GM18858 (cell line): ENCODE data around the gene PWWP2B.
"Not testable (repeated sequence)": the region's sequence is repeated elsewhere in the genome, so short reads cannot be mapped to it uniquely, and the experiment has no call there.

Experiments
- ATAC-seq: cut with Tn5 transposase; IDR thresholded peaks from one replicate; pipeline ENCODE4 v1.9.1; 2021; ENCODE audit not compliant: unreplicated experiment

The PWWP2B gene

GRCh38 chr10:132397036-132397541 is at the start of gene PWWP2B:
PWWP2B (plus strand) TSS chr10:132397200; CDS start chr10:132397227, 27 bp downstream.
- no peak for ATAC-seq

- no peak for ATAC-seq
Measured at GRCh38 chr10:132347211-132347930, 49.6 kb upstream of the PWWP2B start.

GRCh38 chr10:132347931-132348267 is 49.1 kb upstream of the PWWP2B start:
- no peak for ATAC-seq

GRCh38 chr10:132349766-132350165 is 47.2 kb upstream of the PWWP2B start:
- ATAC-seq = no peak

GRCh38 chr10:132350391-132350790 is 46.6 kb upstream of the PWWP2B start:
- ATAC-seq = no peak

GRCh38 chr10:132350946-132351345 is 46.1 kb upstream of the PWWP2B start:
- no peak for ATAC-seq

GRCh38 chr10:132351611-132352010 is 45.4 kb upstream of the PWWP2B start:
- no peak for ATAC-seq

- ATAC-seq = not testable (repeated sequence)
Measured at GRCh38 chr10:132352462-132353308, 44.3 kb upstream of the PWWP2B start.

GRCh38 chr10:132353456-132354355 is 43.3 kb upstream of the PWWP2B start:
- ATAC-seq = no peak

- no peak for ATAC-seq
Measured at GRCh38 chr10:132354356-132355094, 42.5 kb upstream of the PWWP2B start.

- no peak for ATAC-seq
Measured at GRCh38 chr10:132355297-132355696, 41.7 kb upstream of the PWWP2B start.

GRCh38 chr10:132355754-132356153 is 41.2 kb upstream of the PWWP2B start:
- ATAC-seq = no peak

GRCh38 chr10:132356621-132357195 is 40.3 kb upstream of the PWWP2B start:
- no peak for ATAC-seq

GRCh38 chr10:132357286-132358058 is 39.5 kb upstream of the PWWP2B start:
- no peak for ATAC-seq

- no peak for ATAC-seq
Measured at GRCh38 chr10:132359305-132360040, 37.5 kb upstream of the PWWP2B start.

- no peak for ATAC-seq
Measured at GRCh38 chr10:132360766-132361447, 36.1 kb upstream of the PWWP2B start.

GRCh38 chr10:132361581-132362101 is 35.4 kb upstream of the PWWP2B start:
- no peak for ATAC-seq

- ATAC-seq = no peak
Measured at GRCh38 chr10:132362151-132362611, 34.8 kb upstream of the PWWP2B start.
